Measurements from ENCODE around the gene EVC. TPM values are rescaled to one million over a fixed set of nuclear protein-coding genes. Genes with fewer than 3 reads are reported as not detected.
"Not testable (repeated sequence)": the region's sequence is repeated elsewhere in the genome, so short reads cannot be mapped to it uniquely, and the experiment has no call there.

EVC gene
- total RNA-seq, 1 donor, result 0.52 TPM

DNA sequence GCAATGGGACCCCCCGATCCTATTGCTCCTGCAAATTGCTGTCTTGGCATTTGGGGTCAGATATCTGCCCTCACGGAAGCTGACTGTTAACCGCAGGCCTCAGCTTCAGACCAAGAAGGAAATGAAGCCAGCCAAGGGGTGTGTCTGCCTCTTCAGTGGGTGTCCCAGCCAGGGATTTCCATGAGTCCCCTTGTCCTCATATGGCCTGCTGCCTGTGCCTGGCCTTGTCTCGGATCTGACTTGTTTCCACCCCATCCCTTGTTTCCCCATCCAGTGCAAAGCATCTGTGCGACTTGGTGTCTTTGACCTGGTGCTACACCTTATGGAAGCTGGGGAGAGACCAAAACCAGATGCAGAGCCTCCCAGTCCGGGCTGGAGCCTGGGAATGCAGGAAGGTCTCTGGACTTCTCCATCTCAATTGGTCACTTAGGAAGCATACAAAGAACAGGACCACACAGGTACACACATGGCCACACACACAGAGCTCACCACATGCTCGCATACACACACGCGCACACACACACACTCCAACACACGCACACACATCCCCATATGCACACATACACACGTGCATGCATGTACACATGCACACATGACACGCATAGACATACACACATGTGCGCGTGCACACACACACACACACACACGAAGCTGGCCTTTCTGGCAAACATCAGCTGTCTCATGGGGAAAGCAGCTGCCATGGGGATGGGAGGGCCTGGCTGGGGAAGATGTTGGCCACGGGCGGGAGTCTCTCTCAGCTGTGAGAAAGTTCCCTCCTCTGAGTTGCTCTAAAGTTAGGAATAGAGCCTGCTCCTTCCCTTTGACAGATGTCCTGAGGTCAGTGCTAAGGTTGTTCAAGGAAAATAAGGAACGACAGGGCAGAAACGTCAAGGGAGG lies 116.4 kb downstream of the EVC start:
- no peaks in the 10 kb centered on the region for H3K27me3 ChIP-seq (ENCODE audit: insufficient read depth, low read length)

DNA sequence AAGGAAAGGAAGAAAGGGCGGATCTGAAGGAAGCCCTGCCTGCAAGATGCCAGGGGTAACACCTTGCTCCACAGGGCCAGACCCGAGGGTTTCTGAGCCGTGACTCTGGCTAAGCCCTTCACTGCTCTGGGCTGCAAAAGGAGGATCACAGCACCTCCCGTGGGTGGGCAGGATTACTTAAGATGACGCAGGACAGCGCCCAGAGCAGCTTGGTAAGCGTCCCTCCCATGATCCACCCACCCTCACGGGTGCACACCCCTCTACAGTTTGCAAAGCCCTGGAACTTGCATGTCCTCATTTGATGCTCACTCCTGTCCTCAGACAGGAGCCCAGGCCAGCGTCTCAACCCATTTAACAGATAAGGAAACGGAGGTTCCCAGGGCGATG lies 117.0 kb downstream of the EVC start:
- Histone ChIP-seq H3K4me3 (ENCODE audit: low read length) (no peak overlapping the region), H3K9me3 (ENCODE audit: low read depth, low read length) (no peaks in the 10 kb centered on the region), H3K4me1 (ENCODE audit: insufficient read depth, low read length) (peaks cover 6% of the 10 kb centered on the region), H3K27me3 (ENCODE audit: insufficient read depth, low read length) (no peaks in the 10 kb centered on the region)

More for the DNA sequence above, 116.4 kb downstream of the EVC start:
- Histone ChIP-seq H3K4me3 (ENCODE audit: low read length) (no peak overlapping the region), H3K9me3 (ENCODE audit: low read depth, low read length) (no peaks in the 10 kb centered on the region), H3K4me1 (ENCODE audit: insufficient read depth, low read length) (peaks cover 6% of the 10 kb centered on the region)

DNA sequence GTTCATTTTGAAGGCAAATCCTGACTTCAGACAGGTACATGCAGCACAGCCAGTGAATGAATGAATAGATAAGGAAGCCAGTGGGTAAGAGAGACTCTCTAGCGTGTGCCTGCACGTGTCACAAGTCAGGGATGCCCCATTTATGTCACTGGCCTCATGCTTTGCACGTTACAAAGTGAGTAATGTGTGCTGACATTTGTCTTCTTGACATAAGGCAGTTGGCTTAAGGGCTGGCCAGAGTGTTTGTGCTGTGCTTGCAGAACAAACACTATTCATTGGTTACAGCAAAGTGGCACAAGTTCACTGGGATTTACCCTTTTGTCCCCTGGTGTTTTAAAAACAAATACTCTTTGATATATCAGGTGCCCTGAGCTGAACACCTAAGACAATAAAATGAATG lies 125.9 kb downstream of the EVC start:
- Histone ChIP-seq H3K4me1 (ENCODE audit: insufficient read depth, low read length) (no peaks in the 10 kb centered on the region), H3K9me3 (ENCODE audit: low read depth, low read length) (no peaks in the 10 kb centered on the region)

DNA sequence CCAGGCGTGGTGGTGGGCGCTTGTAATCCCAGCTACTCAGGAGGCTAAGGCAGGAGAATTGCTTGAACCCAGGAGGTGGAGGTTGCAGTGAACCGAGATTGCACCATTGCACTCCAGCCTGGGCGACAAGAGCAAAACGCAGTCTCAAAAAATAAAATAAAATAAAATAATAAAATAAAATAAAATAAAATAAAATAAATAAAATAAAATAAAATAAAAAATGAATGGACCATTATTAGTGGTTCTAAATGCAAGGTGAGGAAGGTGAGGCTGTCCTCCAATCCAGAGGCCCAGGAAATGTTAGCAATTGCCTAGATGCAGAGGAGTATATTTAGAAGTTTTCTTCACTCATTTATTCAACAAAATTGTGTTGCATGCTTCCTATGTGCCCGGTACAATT lies 126.5 kb downstream of the EVC start:
- H3K27me3 ChIP-seq (ENCODE audit: insufficient read depth, low read length); H3K4me3 ChIP-seq (ENCODE audit: low read length); H3K9me3 ChIP-seq (ENCODE audit: low read depth, low read length); H3K4me1 ChIP-seq (ENCODE audit: insufficient read depth, low read length): not testable (repeated sequence)

More for the DNA sequence above, 125.9 kb downstream of the EVC start:
- Histone ChIP-seq H3K4me3 (ENCODE audit: low read length) (no peak overlapping the region), H3K27me3 (ENCODE audit: insufficient read depth, low read length) (no peaks in the 10 kb centered on the region)

DNA sequence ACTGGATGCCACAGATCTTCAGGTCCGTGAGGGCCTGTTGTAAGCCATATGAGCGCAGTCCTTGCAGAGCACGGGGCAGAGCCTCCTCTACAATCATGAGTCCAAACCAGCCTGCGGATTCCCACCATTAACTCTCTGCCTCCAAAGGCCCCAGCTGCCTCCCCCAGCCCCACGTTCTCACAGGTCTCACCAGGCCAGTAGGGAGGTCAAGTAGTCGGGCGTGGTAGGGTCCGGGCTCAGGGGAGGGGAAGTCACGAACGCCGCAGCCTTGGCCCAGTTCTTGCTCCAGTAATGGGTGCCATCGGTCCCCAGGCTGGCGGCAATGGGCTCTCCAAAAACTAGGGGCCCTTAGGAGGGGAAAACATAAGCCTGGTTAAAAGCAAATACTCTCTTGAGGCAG lies 128.3 kb downstream of the EVC start:
- Histone ChIP-seq H3K4me3 (ENCODE audit: low read length) (no peak overlapping the region), H3K4me1 (ENCODE audit: insufficient read depth, low read length) (no peaks in the 10 kb centered on the region), H3K27me3 (ENCODE audit: insufficient read depth, low read length) (no peaks in the 10 kb centered on the region), H3K9me3 (ENCODE audit: low read depth, low read length) (no peaks in the 10 kb centered on the region)

DNA sequence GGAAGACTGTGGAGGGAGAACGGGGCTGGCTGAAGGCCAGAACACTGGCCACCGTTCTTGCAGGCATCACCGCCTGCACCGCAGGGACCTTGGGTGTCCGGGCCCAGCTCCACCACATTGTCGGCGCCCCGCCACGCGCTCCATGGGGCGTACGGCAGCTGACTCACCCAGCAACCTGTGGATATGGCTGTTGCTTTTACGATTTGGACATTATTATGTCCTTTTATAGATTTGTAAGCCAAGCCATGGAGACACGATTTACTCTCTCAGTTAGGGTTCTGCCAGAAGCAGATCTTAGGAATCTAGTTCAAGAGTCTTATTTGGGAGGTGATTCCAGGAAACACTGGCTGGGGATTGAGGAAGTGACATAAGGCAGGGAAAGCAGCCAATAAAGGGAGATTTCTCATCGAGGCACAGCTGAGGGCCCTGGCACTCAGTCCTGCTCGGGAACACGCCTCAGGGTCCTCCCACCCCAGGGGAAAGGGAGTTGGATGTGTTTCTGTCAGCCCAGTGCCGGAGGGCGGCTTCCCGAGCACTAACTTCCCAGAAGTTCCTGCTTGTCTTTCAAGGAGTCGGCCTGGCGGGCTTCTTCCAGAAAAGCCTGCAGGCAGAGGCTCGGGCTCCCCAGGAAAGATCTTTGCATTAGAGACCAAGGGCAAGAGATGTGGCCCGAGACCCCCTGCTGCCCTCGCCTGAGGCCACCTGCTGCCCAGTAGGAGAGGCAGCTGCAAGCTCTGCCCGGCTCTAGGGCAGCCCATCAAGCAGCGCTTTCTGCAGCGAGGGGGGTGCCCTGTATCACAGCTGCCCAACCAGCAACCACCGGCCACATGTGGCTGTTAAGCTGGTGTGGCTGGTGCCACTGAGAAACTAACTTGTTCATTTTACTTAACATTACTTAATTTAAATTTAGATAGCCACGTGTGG lies 129.0 kb downstream of the EVC start:
- Histone ChIP-seq H3K9me3 (ENCODE audit: low read depth, low read length) (no peaks in the 10 kb centered on the region), H3K4me3 (ENCODE audit: low read length) (no peak overlapping the region), H3K27me3 (ENCODE audit: insufficient read depth, low read length) (no peaks in the 10 kb centered on the region), H3K4me1 (ENCODE audit: insufficient read depth, low read length) (no peaks in the 10 kb centered on the region)

DNA sequence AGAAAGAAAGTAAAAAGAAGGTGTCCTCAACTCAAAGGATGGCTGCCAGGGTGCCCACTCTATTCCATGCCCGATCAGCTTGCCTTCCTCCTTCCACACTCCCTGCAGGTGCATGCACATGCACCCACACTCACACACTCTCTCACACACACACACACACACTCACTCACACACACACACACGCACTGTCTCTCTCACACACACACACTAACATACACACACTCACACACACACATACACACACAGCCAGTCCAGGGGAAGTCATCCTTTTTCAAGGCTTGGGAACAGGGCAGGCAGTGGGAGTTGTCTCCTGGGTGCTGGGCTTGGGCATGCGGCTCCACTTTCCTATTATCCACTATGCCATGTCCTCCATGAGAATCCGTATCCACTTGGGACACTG lies 131.5 kb downstream of the EVC start:
- no peaks in the 10 kb centered on the region for H3K9me3 ChIP-seq (ENCODE audit: low read depth, low read length)
- no peak overlapping the region for H3K4me3 ChIP-seq (ENCODE audit: low read length)
- no peaks in the 10 kb centered on the region for H3K27me3 ChIP-seq (ENCODE audit: insufficient read depth, low read length)
- no peaks in the 10 kb centered on the region for H3K4me1 ChIP-seq (ENCODE audit: insufficient read depth, low read length)

DNA sequence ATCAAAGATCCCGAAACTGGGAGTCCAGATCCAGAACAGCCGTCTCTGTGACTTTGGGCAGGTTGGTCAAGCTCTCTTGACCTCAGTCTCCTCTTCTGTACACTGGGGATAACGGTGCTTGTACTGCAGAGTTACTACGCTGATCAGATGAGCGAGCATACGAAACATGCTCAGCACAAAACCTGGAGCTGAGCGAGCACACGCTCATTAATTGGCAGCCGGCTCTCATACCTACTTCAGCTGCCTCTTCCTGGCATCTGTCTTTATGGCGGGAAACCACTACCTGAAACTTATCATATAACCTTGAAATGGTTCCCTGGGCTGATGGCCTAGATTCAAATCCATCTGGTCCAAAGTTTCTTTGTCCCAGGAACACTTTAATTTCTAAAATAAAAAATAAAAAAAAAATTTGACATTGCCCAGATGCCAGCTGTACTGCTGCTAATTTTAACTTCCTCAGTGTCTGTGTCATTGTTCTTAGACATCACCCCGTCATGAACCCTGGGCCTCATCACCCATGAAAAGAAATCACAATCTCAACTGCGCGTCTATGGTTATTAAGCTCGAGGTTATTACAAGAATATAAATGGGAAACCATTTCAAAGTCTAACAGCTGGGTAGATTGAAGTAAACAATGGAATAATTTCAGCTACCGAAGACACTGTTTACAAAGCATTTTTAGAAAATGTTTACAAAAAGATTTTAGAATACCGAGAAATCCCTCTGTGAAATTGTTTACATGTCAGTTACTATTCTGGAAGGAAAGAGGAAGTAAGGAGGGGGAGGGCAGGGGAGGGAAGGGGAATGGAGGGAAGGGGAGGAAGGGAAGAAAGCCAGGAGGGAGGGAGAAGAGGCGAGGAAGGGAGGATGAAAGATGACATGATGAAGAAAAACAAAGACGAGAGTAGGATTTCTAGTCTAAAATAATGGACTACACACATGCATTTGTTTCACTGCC lies 132.9 kb downstream of the EVC start:
- Histone ChIP-seq H3K4me3 (ENCODE audit: low read length) (no peak overlapping the region), H3K9me3 (ENCODE audit: low read depth, low read length) (no peaks in the 10 kb centered on the region), H3K4me1 (ENCODE audit: insufficient read depth, low read length) (no peaks in the 10 kb centered on the region), H3K27me3 (ENCODE audit: insufficient read depth, low read length) (no peaks in the 10 kb centered on the region)

DNA sequence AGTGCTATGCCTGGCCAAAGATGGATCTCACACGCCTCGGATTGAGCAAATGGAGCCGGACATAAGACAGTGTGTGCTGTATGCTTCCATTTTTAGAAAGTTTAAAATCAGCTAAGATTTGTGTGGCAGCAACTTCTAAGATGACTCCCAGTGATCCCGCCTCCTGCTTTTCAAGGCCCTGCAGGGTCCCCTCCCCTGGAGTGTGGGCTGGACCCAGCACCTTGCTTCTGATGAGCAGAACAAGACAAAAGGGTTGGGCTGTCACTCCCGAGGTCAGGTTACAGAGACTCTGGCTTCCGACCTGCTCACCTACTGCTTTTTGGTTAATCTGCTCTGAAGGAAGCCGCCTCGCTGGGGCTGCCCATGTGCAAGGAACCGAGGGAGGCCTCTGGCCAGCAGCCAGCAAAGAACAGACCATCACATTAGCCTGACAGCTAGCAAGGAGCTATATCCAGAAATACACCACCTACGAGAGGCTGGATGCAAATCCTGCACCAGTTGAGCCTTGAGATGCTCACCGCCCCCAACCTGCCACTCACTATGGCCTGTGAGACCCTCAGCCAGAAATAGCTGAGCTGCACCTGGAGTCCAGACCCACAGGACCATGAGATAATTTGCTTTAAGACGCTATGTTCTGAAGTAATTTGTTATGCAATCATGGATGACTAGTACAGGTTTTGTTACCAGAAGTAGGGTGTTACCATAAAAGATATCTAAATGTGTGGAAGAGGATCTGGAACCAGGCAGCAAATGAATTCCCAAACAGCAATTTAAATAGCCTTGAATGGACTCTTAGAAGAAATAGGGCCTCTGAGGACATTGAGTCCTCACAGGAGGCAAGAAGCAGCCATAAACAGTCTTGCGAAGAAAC lies 134.3 kb downstream of the EVC start:
- no peaks in the 10 kb centered on the region for H3K4me1 ChIP-seq (ENCODE audit: insufficient read depth, low read length)
- H3K4me3 ChIP-seq (ENCODE audit: low read length), result no peak overlapping the region

DNA sequence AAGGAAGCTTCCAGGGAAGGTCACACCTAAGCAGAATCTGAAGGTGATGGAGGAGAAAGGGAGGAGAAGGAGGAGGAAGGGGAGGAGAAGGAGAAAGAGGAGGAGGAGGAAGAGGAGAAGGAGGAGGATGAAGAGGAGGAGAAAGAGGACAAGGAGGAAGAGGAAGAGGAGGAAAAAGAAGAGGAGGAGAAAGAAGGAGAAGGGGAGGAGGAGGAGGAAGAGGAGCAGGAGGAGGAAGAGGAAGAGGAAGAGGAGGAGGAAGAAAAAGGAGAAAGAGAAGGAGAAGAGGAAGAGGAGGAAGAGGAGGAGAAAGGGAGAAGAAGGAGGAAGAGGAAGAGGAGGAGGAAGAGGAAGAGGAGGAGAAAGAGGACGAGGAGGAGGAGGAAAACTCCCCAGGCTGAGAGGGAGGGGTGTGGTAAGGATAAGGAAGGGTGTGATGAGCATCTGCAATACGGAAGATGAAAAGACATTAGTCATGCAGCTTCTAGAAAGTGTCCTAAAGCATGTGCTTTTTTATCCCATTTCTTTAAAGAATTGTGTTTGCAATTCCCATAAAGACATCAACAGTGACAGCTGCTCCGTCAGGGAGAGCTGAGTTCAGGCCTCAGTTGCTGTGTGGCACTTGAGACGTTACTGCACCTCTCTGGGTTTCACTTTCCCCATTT lies 140.8 kb downstream of the EVC start:
- Histone ChIP-seq H3K4me1 (ENCODE audit: insufficient read depth, low read length) (no peaks in the 10 kb centered on the region), H3K27me3 (ENCODE audit: insufficient read depth, low read length) (no peaks in the 10 kb centered on the region), H3K9me3 (ENCODE audit: low read depth, low read length) (no peaks in the 10 kb centered on the region), H3K4me3 (ENCODE audit: low read length) (no peak overlapping the region)

More for the DNA sequence above, 134.3 kb downstream of the EVC start:
- no peaks in the 10 kb centered on the region for H3K9me3 ChIP-seq (ENCODE audit: low read depth, low read length)
- no peaks in the 10 kb centered on the region for H3K27me3 ChIP-seq (ENCODE audit: insufficient read depth, low read length)

DNA sequence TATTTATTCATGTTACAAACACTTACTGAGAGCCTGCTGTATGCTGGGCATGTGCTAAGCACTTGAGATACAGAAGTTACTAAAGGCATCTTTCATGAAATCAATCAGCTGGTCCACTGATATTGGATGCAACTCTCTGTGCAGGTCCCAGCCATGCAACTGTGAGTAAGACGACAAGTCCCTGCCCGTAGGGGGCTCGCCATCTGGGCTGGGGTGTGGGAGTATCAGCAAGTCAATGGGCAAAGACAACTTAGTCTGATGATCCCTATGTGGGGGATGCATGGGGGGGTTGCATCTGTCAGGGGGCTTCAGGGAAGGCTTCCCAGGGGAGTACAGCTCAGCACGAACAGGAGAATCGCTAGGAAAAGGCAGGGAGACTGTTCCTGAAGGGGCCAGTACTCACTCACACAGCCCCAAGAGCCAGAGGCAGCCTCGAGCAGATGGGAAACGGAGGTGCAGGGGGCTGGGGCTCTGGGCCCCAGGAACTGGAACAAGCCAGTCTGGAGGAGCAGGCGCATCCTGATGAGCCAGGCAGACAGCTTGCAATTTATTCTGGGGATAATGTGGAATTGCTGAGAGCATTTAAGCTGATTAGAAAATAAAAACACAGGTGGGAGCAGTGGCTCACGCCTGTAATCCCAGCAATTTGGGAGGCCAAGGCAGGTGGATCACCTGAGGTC lies 141.7 kb downstream of the EVC start:
- no peaks in the 10 kb centered on the region for H3K4me1 ChIP-seq (ENCODE audit: insufficient read depth, low read length)
- H3K9me3 ChIP-seq (ENCODE audit: low read depth, low read length), result no peaks in the 10 kb centered on the region
- H3K27me3 ChIP-seq (ENCODE audit: insufficient read depth, low read length), result no peaks in the 10 kb centered on the region
- H3K4me3 ChIP-seq (ENCODE audit: low read length), result no peak overlapping the region

DNA sequence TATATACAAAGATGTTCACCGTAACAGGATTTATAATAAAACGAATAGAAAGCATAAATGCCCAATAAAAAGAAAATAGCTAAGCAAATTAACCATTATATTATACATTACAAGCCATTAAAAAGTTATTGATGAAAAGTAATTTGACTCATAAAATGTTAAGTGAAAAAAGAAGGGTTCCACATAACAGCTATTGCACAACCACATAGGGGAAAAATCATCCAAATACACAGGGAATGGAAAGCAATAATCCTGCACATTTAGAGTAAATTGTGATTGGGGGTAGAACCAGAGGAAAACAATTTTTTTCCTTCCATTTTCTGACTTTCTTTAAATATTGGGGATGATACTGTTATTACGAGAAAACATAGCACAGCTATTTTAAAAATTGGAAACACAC lies 143.9 kb downstream of the EVC start:
- Histone ChIP-seq H3K4me3 (ENCODE audit: low read length) (no peak overlapping the region), H3K27me3 (ENCODE audit: insufficient read depth, low read length) (no peaks in the 10 kb centered on the region), H3K9me3 (ENCODE audit: low read depth, low read length) (no peaks in the 10 kb centered on the region), H3K4me1 (ENCODE audit: insufficient read depth, low read length) (no peaks in the 10 kb centered on the region)

DNA sequence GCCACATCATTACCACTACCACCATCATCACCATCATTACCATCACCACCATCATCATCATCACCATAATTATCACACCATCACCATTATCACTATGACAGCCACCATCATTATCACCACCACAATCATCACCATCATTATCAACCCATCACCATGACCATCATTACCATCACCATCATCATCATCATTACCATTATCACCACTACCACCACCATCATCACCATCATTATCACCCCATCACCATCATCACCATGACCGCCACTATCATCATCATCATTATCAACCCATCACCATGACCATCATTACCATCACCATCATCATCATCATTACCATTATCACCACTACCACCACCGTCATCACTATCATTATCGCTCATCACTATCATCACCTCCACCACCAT lies 145.4 kb downstream of the EVC start:
- H3K27me3 ChIP-seq (ENCODE audit: insufficient read depth, low read length); H3K4me1 ChIP-seq (ENCODE audit: insufficient read depth, low read length); H3K9me3 ChIP-seq (ENCODE audit: low read depth, low read length); H3K4me3 ChIP-seq (ENCODE audit: low read length): not testable (repeated sequence)

Measured in mononuclear cell (primary cell).